Measurements from ENCODE around the gene MCM6.
"Not testable (repeated sequence)": the region's sequence is repeated elsewhere in the genome, so short reads cannot be mapped to it uniquely, and the experiment has no call there.

MCM6 gene

GRCh38 chr2:135876066-135876711, at the start of gene MCM6:
Gene MCM6, minus strand, starts transcription at chr2:135876443. Its CDS starts 78 bp downstream, at chr2:135876365.
- DNase-seq, result peak; percentile 93

- DNase-seq, result no peak
Observed at GRCh38 chr2:135925571-135925970, 49.3 kb upstream of the MCM6 start.

GRCh38 chr2:135916207-135916606, 40.0 kb upstream of the MCM6 start:
- peak; percentile 73 for DNase-seq

GRCh38 chr2:135914485-135914884, 38.2 kb upstream of the MCM6 start:
- no peak for DNase-seq

GRCh38 chr2:135913727-135914365, 37.6 kb upstream of the MCM6 start:
- DNase-seq, result peak; percentile 47

GRCh38 chr2:135909976-135910375, 33.7 kb upstream of the MCM6 start:
- DNase-seq, result no peak

DNA sequence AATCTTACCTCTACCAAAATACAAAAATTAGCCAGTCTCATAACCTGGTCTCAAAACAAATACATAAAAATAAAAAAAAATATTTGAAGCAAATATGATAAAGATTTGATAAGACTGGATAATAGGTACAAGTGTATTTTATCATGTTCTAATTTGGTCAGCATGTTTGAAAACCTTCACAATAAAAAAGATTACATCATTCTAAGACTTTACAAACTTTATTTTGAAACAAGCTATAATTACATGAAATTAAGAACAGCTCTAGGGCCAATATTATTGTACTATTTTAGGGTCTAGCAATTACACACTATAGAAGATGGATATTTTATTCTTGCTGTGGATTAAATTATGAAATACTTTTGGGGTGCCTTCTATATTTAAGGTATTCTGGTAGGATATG, 29.4 kb upstream of the MCM6 start:
- no peak for DNase-seq

- DNase-seq, result no peak
Observed at GRCh38 chr2:135904341-135904989, 28.2 kb upstream of the MCM6 start.

- no peak for DNase-seq
Observed at GRCh38 chr2:135903650-135904049, 27.4 kb upstream of the MCM6 start.

DNA sequence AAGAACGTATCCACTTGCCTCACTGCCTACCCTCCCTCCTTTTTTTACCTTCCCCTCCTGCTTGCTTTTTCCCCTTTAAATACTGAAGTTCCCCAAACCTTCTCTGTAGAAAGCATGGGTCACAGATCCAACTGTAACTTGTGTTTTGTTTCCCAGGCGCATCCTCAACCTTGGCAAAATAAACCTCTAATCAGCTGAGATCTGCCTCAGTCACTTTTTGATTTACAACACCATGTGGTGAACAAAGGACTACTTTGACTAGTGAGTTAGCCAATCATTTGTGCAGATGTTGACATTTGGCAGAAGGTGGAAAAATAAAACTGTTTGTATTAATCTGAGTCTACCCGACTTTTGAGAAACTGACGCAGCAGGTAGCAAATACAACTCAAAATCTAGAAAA, 23.3 kb upstream of the MCM6 start:
- no peak for DNase-seq

GRCh38 chr2:135898234-135898786, 22.1 kb upstream of the MCM6 start:
- DNase-seq, result no peak

GRCh38 chr2:135894930-135895329, 18.7 kb upstream of the MCM6 start:
- DNase-seq, result no peak

DNA sequence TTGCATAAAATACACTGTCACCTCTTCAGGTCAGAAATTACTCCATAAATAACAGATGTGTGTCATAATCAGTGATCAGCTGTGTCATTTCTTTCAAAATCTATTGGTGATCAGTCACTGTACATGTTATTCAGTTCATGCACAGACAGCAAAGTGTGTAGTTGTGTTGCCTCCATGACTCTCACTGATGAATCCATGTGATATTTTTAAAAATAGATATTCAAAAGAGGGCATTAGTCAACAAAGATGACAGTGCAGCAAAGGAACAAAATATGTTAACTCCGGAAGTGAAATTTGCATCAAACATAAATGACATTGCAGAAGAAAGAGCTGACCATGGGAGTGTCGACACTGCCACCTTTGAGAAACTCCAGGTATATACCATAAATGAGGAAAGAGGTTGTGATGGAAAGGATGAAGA, 17.1 kb upstream of the MCM6 start:
- no peak for DNase-seq

DNA sequence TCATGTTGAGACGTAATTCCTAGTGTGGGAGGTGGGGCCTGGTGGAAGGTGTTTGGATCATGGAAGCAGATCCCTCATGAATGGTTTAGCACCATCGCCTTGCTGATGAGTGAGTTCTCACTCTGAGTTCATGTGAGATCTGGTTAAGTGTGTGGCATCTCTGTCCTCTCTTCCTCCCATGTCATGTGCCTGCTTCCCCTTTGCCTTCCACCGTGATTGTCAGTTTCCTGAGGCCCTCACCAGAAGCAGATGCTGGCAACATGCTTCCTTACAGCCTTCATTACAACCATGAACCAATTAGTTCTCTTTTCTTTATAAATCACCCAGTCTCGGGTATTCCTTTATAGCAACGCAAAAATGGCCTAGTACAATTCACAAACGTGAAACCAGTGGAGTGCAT, 14.6 kb upstream of the MCM6 start:
- DNase-seq, result no peak

DNA sequence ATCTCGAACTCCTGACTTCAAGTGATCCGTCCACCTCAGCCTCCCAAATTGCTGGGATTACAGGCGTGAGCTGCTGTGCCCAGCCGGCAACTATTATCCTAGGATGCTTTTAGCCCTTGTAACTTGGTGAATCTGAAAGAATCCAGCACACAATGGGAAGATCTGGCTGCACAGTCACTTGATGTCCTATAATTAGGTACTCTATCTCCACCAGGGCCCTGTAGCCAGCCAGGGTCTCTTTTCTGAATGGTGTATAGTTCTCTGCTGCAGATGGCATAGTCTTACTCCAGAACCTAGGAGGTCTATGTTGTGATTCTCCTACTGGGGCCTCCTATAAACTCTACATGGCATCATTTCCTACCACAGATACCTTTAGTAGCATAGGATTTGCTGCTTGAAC, 13.9 kb upstream of the MCM6 start:
- DNase-seq, result no peak

DNA sequence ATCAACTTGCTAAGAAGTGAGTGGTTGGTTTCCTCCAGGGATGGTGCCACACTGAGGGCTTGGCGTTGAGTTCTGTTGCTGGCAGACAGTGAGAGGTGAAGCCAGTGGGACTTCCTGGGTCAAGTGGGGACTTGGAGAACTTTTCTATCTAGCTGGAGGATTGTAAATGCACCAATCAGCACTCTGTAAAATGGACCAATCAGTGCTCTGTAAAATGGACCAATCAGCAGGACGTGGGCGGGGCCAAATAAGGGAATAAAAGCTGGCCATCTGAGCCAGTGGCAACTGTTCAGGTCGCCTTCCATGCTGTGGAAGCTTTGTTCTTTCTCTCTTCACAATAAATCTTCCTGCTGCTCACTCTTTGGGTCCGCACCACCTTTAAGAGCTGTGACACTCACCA, 12.3 kb upstream of the MCM6 start:
- DNase-seq, result not testable (repeated sequence)

DNA sequence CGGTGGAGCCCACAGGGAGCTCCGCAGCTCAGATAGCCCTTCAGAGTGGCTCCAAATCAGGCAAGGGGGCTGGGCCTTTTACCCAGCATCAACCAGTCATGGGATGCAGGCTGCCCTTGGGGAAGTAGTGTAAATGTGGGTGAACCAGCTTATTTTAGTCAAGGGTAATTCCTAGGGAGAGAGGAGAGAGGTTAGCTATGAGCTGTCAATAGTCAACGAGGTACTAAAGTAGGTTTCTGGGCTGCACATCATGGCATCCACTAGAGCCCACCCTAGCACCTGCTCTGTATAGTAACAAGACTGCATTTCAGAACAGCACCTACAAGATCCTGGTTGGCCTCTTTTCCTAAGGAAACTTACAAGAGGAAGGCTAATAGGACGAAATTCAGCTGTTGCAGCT, 9.5 kb upstream of the MCM6 start:
- no peak for DNase-seq

GRCh38 chr2:135882415-135882814, 6.2 kb upstream of the MCM6 start:
- no peak for DNase-seq

DNA sequence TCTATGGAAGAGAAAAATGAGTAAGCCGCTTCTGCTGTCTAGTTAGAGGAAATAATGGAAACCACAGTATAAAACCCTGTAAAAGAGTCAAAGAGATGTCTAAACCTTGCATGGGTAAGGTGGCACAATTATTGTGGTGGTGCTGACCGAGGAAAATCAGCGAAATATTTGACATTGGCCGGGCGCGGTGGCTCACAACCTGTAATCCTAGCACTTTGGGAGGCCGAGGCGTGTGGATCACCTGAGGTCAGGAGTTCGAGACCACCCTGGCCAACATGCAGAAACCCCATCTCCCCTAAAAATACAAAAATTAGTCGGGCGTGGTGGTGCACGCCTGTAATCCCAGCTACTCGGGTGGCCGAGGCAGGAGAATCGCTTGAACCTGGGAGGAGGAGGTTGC, 527 bp upstream of the MCM6 start:
- DNase-seq, result not testable (repeated sequence)

DNA sequence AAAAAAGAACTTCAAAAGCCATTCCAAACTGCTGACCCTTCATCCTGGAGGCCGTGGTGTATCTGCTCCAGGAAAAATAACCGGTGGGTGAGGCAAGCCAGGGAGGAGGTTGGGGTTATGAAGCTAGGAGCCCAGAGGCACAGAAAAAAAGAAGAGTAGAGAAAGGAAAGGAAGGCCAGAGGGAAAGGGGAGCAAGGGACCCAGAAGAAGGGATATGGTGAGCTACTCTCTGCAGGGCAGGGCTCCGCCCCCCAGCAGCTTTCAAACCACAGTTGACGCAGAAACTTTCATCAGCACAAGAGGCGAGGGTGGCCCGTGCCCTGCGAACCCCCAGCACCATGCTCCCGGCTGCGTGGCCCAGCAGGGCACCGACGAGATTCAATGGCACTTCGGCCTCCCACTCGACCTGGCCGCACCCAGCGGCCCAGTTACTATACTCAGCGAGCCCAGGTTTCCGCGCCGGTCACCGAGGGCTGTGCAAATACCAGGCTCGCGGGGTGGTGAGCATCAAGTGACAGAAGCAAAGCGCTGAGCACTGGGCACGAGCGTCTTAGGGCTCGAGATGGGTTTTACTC, 665 bp downstream of the MCM6 start:
- DNase-seq, result no peak

GRCh38 chr2:135874777-135875365, 1.4 kb downstream of the MCM6 start:
- no peak for DNase-seq

DNA sequence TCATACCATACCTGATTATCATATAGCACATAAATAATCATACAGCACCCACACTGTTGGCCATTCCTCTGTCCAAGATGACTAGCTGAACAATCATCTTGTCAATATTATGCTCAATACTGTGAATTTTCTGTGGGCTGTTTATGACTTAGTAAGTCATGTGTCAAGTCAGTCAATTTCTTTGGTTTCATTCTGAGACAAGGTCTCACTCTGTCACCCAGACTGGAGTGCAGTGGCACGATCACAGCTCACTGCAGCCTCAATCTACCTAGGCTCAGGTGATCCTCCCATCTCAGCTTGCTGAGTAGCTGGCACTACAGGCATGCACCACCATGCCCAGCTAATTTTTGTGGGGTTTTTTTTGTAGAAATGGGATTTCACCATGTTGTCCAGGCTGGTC, 5.7 kb downstream of the MCM6 start:
- no peak for DNase-seq

DNA sequence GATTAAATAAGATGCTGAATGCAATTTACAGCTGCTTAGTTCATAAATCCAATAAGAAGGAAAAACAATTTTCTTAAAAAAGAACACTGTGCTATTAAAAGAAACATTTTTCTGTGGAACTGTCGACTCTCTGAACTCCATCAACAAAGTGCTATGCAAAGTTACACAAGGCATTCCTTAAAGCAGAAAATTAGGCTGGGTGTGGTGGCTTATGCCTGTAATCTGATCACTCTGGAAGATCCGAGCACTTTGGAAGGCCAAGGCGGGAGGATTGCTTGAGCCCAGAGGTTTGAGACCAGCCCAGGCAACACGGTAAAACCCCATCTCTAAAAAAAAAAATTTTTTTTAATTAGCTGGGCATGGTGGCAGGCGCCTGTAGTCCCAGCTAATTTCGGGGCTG, 13.0 kb downstream of the MCM6 start:
- no peak for DNase-seq
